GM12878 (cell line): ENCODE measurements around the gene FN1. TPM values are rescaled to one million over a fixed set of nuclear protein-coding genes. Genes with fewer than 3 reads are reported as not detected.

Experiments
- ATAC-seq: fragments of 200-7000 bp; cut with Tn5 transposase; 3 replicates; pipeline ENCODE4 v1.9.1; 2020; ENCODE audit warnings: mild to moderate bottlenecking, moderate library complexity
- BruUV-seq: library from RNA; stranded (reverse); fragments of 400-500 nt; replicated peaks from 2 replicates; lab custom pipeline; 2021; lab: Mats Ljungman, UMichigan
- CTCF ChIA-PET: fragments of 300-600 bp; sonication (Branson Sonifier 250); formaldehyde crosslinking; extraction: SDS; loops from one replicate; lab custom pipeline; 2021; ENCODE audit warnings: inconsistent platforms; lab: Yijun Ruan, JAX
- POLR2A ChIA-PET: fragments of 350-600 bp; formaldehyde crosslinking; extraction: SDS; loops from one replicate; lab custom pipeline; 2021; ENCODE audit warnings: inconsistent platforms; lab: Charles Lee
- RAD21 ChIA-PET: fragments of 300-600 bp; sonication (Branson Sonifier 250); formaldehyde crosslinking; loops from one replicate; lab custom pipeline; 2023; ENCODE audit warnings: antibody characterized with exemption; ENCODE audit not compliant: unreplicated experiment; lab: Charles Lee
- SMC1A ChIA-PET: fragments of 300-600 bp; sonication (Branson Sonifier 250); formaldehyde crosslinking; loops from one replicate; lab custom pipeline; 2023; ENCODE audit not compliant: unreplicated experiment, uncharacterized antibody; lab: Charles Lee
- DNase-seq: peaks from one replicate; pipeline ENCODE4 v3.0.0-alpha.2; 2011; ENCODE audit warnings: low read depth, low spot score
- FAIRE-seq: peaks from 3 replicates; lab custom pipeline; 2011; peaks lifted over from hg19 to GRCh38; lab: Jason Lieb, UNC
- H2AFZ ChIP-seq: 2 replicates; pipeline ENCODE4 v1.6.0; 2011; ENCODE audit warnings: low read depth, low read length, control low read depth; ENCODE audit not compliant: control insufficient read depth
- H3K27ac ChIP-seq: 2 replicates; pipeline ENCODE4 v1.5.1; 2011; ENCODE audit warnings: control low read depth; ENCODE audit not compliant: control insufficient read depth, insufficient read depth
- H3K27me3 ChIP-seq, 2 experiments: replicated peaks in 1 of 2; 2 replicates each; pipeline versions ENCODE4 v1.6.0 to v1.6.1; 2011; ENCODE audit warnings: low read length in 1 of 2; ENCODE audit not compliant: control insufficient read depth in 2 of 2, insufficient read depth in 2 of 2
- H3K36me3 ChIP-seq, 2 experiments: 2 replicates each; pipeline ENCODE4 v1.5.1; 2011; ENCODE audit warnings: low read length in 1 of 2; ENCODE audit not compliant: control insufficient read depth in 2 of 2, insufficient read depth in 2 of 2
- H3K4me1 ChIP-seq: 2 replicates; pipeline ENCODE4 v1.6.1; 2011; ENCODE audit warnings: mild to moderate bottlenecking, low read length, moderate library complexity, mixed read lengths; ENCODE audit not compliant: control insufficient read depth, insufficient read depth
- H3K4me2 ChIP-seq: 2 replicates; pipeline ENCODE4 v1.6.0; 2011; ENCODE audit warnings: control low read depth; ENCODE audit not compliant: control insufficient read depth, insufficient read depth
- H3K4me3 ChIP-seq: fragments of 200-600 bp; sonication (generic); 2 replicates; pipeline ENCODE4 v1.5.1; 2016
- H3K79me2 ChIP-seq: 2 replicates; pipeline ENCODE4 v1.6.0; 2011; ENCODE audit warnings: low read length; ENCODE audit not compliant: control insufficient read depth, insufficient read depth
- H3K9ac ChIP-seq: 2 replicates; pipeline ENCODE4 v1.8.0; 2011; ENCODE audit warnings: low read length, control low read depth, mixed read lengths; ENCODE audit not compliant: control insufficient read depth, insufficient read depth
- H3K9me3 ChIP-seq: replicated peaks from 3 replicates; pipeline ENCODE4 v1.5.1; 2011; ENCODE audit warnings: mild to moderate bottlenecking, low read length; ENCODE audit not compliant: control insufficient read depth, insufficient read depth
- H4K20me1 ChIP-seq: 2 replicates; pipeline ENCODE4 v1.6.0; 2011; ENCODE audit not compliant: control insufficient read depth, insufficient read depth
- CBX3 ChIP-seq: fragments of 200-600 bp; sonication (generic); IDR thresholded peaks from 2 replicates; pipeline ENCODE4 v1.6.1; 2016; ENCODE audit warnings: low read depth, borderline replicate concordance
- CREM ChIP-seq: IDR thresholded peaks from 2 replicates; pipeline ENCODE4 v1.6.1; 2014; ENCODE audit warnings: antibody characterized with exemption, low read depth
- EZH2 ChIP-seq: IDR thresholded peaks from 2 replicates; pipeline ENCODE4 v1.6.1; 2012; ENCODE audit warnings: low read depth, mild to moderate bottlenecking, control low read depth, inconsistent platforms, low read length, borderline replicate concordance; ENCODE audit not compliant: control insufficient read depth
- GABPA ChIP-seq: IDR thresholded peaks from 2 replicates; pipeline ENCODE4 v1.6.1; 2014; ENCODE audit warnings: antibody characterized with exemption, low read depth, mild to moderate bottlenecking, inconsistent platforms
- POLR2AphosphoS2 ChIP-seq: IDR thresholded peaks from 2 replicates; pipeline ENCODE4 v1.6.1; 2011; ENCODE audit warnings: low read depth, mild to moderate bottlenecking, low read length, improper control_type of control experiment, moderate library complexity
- WRNIP1 ChIP-seq: IDR thresholded peaks from 2 replicates; pipeline ENCODE4 v1.6.1; 2011; ENCODE audit warnings: low read depth, low read length, improper control_type of control experiment, borderline replicate concordance
- WGBS: methylation state at CpG from one replicate; pipeline ENCODE4 v1.1.6; 2016; ENCODE audit warnings: low lambda C conversion rate; ENCODE audit not compliant: insufficient replicate concordance, insufficient coverage; ENCODE audit errors: missing lambda C conversion rate; 5-methylcytosine and 5-hydroxymethylcytosine counted together
- in situ Hi-C: fragments of 300-500 bp; cut with MboI; formaldehyde crosslinking; loops from 9 replicates; pipeline ENCODE4 v1.14.3; 2018; ENCODE audit warnings: mixed read lengths
- intact Hi-C: fragments of 100-400 bp; cut with micrococcal nuclease; formaldehyde crosslinking; loops from one replicate; pipeline ENCODE4 v1.14.2; 2022; ENCODE audit not compliant: unreplicated experiment
- polyA plus RNA-seq, 11 experiments: library from polyadenylated mRNA; depleted of rRNA in 4 of 11; unstranded in 6 of 11; stranded (reverse) in 5 of 11; fragments of >200 nt; fragmentation: Nextera tagmentation in 4 of 11; fragmentation: Illumina TruSeq in 1 of 11; extraction: Ambion mirVana in 4 of 11; extraction: Trizol in 1 of 11; gene quantifications; 1 replicate in 1 of 11; 2 replicates in 10 of 11; pipeline versions ENCODE4 v1.2.1 to v1.2.3, GENCODE V29; 2011 to 2016; ENCODE audit warnings: inconsistent platforms in 2 of 11, missing spikeins in 2 of 11, low read depth in 1 of 11
- total RNA-seq, 4 experiments: library from RNA; depleted of rRNA in 3 of 4; stranded (reverse); fragments of >200 nt in 3 of 4; fragmentation: Illumina TruSeq in 1 of 4; extraction: Trizol in 1 of 4; gene quantifications; 2 replicates each; pipeline versions ENCODE4 v1.2.1 to v1.2.3, GENCODE V29; 2013 to 2021
- TF ChIP-seq, protein P1 (sequence below): fragments of 450-650 bp; IDR thresholded peaks from 2 replicates; pipeline ENCODE4 v1.6.1; 2018; ENCODE audit warnings: mild to moderate bottlenecking, low read depth, moderate library complexity; ENCODE audit not compliant: partially characterized antibody
- TF ChIP-seq, protein P2 (sequence below): IDR thresholded peaks from 2 replicates; pipeline ENCODE4 v1.6.1; 2011; ENCODE audit warnings: borderline replicate concordance, low read depth, mild to moderate bottlenecking, moderate library complexity, low read length; ENCODE audit not compliant: insufficient read depth, poor library complexity, severe bottlenecking
- TF ChIP-seq, protein P3 (sequence below): fragments of 450-650 bp; IDR thresholded peaks from 2 replicates; pipeline ENCODE4 v1.6.1; 2018; ENCODE audit warnings: borderline replicate concordance, mild to moderate bottlenecking; ENCODE audit not compliant: partially characterized antibody
- TF ChIP-seq, protein P4 (sequence below): fragments of 150-350 bp; IDR thresholded peaks from 2 replicates; pipeline ENCODE4 v1.6.1; 2014; ENCODE audit warnings: mild to moderate bottlenecking, low read depth, low read length

Gene FN1
- total and polyA plus RNA-seq, 10 of the 15 experiments (the other 5 are each of a cell fraction or from before 2014, with no cell fraction given) = 0.60 to 9.4 (median 1.5) TPM

DNA sequence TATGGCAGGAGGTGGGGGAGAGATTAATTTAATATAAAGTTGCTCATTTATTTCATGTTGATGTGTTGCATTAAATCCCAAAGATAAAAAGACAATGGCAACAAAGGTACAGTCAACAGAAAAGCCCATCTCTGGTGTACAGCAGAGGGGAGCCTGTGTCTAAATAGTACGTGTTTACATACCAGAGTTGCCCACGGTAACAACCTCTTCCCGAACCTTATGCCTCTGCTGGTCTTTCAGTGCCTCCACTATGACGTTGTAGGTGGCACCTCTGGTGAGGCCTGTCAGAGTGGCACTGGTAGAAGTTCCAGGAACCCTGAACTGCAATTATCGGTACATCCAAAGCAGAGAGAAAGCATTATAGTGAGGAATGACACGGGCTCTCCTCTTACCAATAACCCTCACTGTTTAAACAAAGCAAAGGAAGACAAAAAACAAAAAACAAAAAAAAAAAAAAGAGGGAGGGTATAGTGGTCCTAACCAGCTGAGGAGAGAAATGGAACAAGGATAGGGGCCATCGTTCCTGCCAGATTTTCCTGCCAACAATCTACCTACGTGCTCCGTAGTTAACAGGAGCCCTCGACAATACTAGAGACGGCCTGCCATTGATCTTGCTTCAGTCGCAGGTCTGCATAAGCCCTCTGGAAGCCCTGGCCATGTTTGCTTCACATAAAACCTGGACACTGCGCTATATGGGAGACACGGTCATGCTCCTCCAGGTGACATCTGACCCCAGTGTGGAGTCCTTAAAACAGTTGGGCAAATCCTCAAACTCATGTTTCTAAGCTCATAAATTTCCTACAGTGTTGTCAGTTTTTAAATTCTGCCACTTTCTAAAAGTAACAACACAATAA lies 65.5 kb downstream of the FN1 start:
- 91% methylated on average over 14 of the region's 14 CpGs for WGBS
- Histone ChIP-seq H3K9ac (no peak overlapping the region), H4K20me1 (no peaks in the 10 kb centered on the region), H3K9me3 (no peaks in the 10 kb centered on the region; the same call in 1 of the 3 replicates), H3K36me3 (no peaks in the 10 kb centered on the region; a peak in 1 of 4 replicates), H3K4me1 (no peaks in the 10 kb centered on the region), H2AFZ (no peak overlapping the region), H3K27me3 (no peaks in the 10 kb centered on the region), H3K4me3 (no peak overlapping the region), H3K4me2 (no peak overlapping the region), H3K27ac (no peak overlapping the region), H3K79me2 (no peaks in the 10 kb centered on the region)
- no TSS peak for BruUV-seq
- ChIA-PET RAD21 (no interaction called here), CTCF (interaction anchor here (0.6 kb wide), 1 partner anchor 1188 kb away, joined by 3 read pairs; no protein-coding TSS in a partner anchor), POLR2A (no interaction called here), SMC1A (no interaction called here)
- no peak for DNase-seq
- ATAC-seq = no peak
- intact Hi-C loops = no loop called here
- in situ Hi-C loops = no loop called here
- no peak for FAIRE-seq
- TF ChIP-seq WRNIP1 (no peak), GABPA (no peak), CREM (no peak), CBX3 (no peak), EZH2 (no peak), POLR2AphosphoS2 (no peak)
- TF ChIP-seq, protein P1, sequence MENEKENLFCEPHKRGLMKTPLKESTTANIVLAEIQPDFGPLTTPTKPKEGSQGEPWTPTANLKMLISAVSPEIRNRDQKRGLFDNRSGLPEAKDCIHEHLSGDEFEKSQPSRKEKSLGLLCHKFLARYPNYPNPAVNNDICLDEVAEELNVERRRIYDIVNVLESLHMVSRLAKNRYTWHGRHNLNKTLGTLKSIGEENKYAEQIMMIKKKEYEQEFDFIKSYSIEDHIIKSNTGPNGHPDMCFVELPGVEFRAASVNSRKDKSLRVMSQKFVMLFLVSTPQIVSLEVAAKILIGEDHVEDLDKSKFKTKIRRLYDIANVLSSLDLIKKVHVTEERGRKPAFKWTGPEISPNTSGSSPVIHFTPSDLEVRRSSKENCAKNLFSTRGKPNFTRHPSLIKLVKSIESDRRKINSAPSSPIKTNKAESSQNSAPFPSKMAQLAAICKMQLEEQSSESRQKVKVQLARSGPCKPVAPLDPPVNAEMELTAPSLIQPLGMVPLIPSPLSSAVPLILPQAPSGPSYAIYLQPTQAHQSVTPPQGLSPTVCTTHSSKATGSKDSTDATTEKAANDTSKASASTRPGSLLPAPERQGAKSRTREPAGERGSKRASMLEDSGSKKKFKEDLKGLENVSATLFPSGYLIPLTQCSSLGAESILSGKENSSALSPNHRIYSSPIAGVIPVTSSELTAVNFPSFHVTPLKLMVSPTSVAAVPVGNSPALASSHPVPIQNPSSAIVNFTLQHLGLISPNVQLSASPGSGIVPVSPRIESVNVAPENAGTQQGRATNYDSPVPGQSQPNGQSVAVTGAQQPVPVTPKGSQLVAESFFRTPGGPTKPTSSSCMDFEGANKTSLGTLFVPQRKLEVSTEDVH = no peak
- TF ChIP-seq, protein P2, sequence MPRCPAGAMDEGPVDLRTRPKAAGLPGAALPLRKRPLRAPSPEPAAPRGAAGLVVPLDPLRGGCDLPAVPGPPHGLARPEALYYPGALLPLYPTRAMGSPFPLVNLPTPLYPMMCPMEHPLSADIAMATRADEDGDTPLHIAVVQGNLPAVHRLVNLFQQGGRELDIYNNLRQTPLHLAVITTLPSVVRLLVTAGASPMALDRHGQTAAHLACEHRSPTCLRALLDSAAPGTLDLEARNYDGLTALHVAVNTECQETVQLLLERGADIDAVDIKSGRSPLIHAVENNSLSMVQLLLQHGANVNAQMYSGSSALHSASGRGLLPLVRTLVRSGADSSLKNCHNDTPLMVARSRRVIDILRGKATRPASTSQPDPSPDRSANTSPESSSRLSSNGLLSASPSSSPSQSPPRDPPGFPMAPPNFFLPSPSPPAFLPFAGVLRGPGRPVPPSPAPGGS = no peak
- TF ChIP-seq, protein P3, sequence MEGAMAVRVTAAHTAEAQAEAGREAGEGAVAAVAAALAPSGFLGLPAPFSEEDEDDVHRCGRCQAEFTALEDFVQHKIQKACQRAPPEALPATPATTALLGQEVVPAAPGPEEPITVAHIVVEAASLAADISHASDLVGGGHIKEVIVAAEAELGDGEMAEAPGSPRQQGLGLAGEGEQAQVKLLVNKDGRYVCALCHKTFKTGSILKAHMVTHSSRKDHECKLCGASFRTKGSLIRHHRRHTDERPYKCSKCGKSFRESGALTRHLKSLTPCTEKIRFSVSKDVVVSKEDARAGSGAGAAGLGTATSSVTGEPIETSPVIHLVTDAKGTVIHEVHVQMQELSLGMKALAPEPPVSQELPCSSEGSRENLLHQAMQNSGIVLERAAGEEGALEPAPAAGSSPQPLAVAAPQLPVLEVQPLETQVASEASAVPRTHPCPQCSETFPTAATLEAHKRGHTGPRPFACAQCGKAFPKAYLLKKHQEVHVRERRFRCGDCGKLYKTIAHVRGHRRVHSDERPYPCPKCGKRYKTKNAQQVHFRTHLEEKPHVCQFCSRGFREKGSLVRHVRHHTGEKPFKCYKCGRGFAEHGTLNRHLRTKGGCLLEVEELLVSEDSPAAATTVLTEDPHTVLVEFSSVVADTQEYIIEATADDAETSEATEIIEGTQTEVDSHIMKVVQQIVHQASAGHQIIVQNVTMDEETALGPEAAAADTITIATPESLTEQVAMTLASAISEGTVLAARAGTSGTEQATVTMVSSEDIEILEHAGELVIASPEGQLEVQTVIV = no peak
- TF ChIP-seq, protein P4, sequence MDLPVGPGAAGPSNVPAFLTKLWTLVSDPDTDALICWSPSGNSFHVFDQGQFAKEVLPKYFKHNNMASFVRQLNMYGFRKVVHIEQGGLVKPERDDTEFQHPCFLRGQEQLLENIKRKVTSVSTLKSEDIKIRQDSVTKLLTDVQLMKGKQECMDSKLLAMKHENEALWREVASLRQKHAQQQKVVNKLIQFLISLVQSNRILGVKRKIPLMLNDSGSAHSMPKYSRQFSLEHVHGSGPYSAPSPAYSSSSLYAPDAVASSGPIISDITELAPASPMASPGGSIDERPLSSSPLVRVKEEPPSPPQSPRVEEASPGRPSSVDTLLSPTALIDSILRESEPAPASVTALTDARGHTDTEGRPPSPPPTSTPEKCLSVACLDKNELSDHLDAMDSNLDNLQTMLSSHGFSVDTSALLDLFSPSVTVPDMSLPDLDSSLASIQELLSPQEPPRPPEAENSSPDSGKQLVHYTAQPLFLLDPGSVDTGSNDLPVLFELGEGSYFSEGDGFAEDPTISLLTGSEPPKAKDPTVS = no peak
